ENCODE measurements around the gene CNST. TPM values are rescaled to one million over a fixed set of nuclear protein-coding genes. Genes with fewer than 3 reads are reported as not detected.

CNST gene
- total RNA-seq, 1 donor from 2014 or later: 31.4 TPM

GRCh38 chr1:246582301-246583055 lies 16.2 kb downstream of the CNST start:
- Histone ChIP-seq H3K27me3 (ENCODE audit: low read depth) (no peaks in the 10 kb centered on the region), H3K36me3 (no peaks in the 10 kb centered on the region), H3K9me3 (no peaks in the 10 kb centered on the region), H3K4me1 (peaks cover 76% of the 10 kb centered on the region), H3K4me3 (no peak overlapping the region), H3K27ac (peak overlapping the region; percentile 57)
- ATAC-seq (peak; percentile 35 to 60), DNase-seq (peak; percentile 61)
- intact Hi-C loops (cut with DNase I): no loop called here
- TF ChIP-seq CTCF (IDR thresholded peaks at IDR 0.05): no peak

- intact Hi-C loops (cut with DNase I): no loop called here
- DNase-seq: no peak
Measured at GRCh38 chr1:246583056-246583440, 16.8 kb downstream of the CNST start.

GRCh38 chr1:246583448-246584185 lies 17.4 kb downstream of the CNST start:
- no peaks in the 10 kb centered on the region for H3K9me3 ChIP-seq
- no peaks in the 10 kb centered on the region for H3K36me3 ChIP-seq
- ATAC-seq (peak; percentile 83 to 86), DNase-seq (no peak)
- intact Hi-C loops (cut with DNase I): no loop called here
- peaks cover 74% of the 10 kb centered on the region for H3K4me1 ChIP-seq
- H3K27ac ChIP-seq: peak overlapping the region; percentile 57
- H3K4me3 ChIP-seq: no peak overlapping the region
- TF ChIP-seq CTCF (IDR thresholded peaks at IDR 0.05): no peak
- no peaks in the 10 kb centered on the region for H3K27me3 ChIP-seq (ENCODE audit: low read depth)

More at GRCh38 chr1:246583056-246583440, 16.8 kb downstream of the CNST start:
- Histone ChIP-seq H3K9me3 (no peaks in the 10 kb centered on the region), H3K36me3 (no peaks in the 10 kb centered on the region), H3K27ac (peak overlapping the region; percentile 57), H3K4me1 (peaks cover 76% of the 10 kb centered on the region), H3K27me3 (ENCODE audit: low read depth) (no peaks in the 10 kb centered on the region), H3K4me3 (no peak overlapping the region)
- no peak for TF ChIP-seq CTCF (IDR thresholded peaks at IDR 0.05)
- peak in 1 of 2 donors; percentile 54 for ATAC-seq

- intact Hi-C loops (cut with DNase I): no loop called here
- ATAC-seq (no peak), DNase-seq (no peak)
- TF ChIP-seq CTCF (IDR thresholded peaks at IDR 0.05): no peak
- H3K4me3 ChIP-seq: no peak overlapping the region
- H3K9me3 ChIP-seq: no peaks in the 10 kb centered on the region
- H3K27ac ChIP-seq: peak overlapping the region; percentile 67
- H3K36me3 ChIP-seq: peaks cover 5% of the 10 kb centered on the region
- peaks cover 51% of the 10 kb centered on the region for H3K4me1 ChIP-seq
- no peaks in the 10 kb centered on the region for H3K27me3 ChIP-seq (ENCODE audit: low read depth)
Measured at GRCh38 chr1:246587032-246587431, 20.8 kb downstream of the CNST start.

GRCh38 chr1:246587606-246588005 lies 21.4 kb downstream of the CNST start:
- peak overlapping the region; percentile 67 for H3K27ac ChIP-seq
- peak in 1 of 2 donors; percentile 23 for ATAC-seq

More at GRCh38 chr1:246587606-246588005, 21.4 kb downstream of the CNST start:
- intact Hi-C loops (cut with DNase I): no loop called here
- no peak for DNase-seq
- no peaks in the 10 kb centered on the region for H3K27me3 ChIP-seq (ENCODE audit: low read depth)
- peak overlapping the region; percentile 1 for H3K4me3 ChIP-seq
- H3K4me1 ChIP-seq: peaks cover 45% of the 10 kb centered on the region
- no peak for TF ChIP-seq CTCF (IDR thresholded peaks at IDR 0.05)
- peaks cover 5% of the 10 kb centered on the region for H3K36me3 ChIP-seq
- H3K9me3 ChIP-seq: no peaks in the 10 kb centered on the region

All from lower lobe of right lung (tissue), 2 donors.